Measurements from ENCODE around the gene CGREF1. TPM values are rescaled to one million over a fixed set of nuclear protein-coding genes. Genes with fewer than 3 reads are reported as not detected.

Gene CGREF1
- total RNA-seq, 2 experiments from 2014 or later, result not detected

- intact Hi-C loops (cut with micrococcal nuclease; ENCODE audit: unreplicated experiment), result no loop called here
- no peaks in the 10 kb centered on the region for H3K36me3 ChIP-seq (ENCODE audit: insufficient read depth, low read length)
- peak overlapping the region; percentile 54 for H3K4me3 ChIP-seq (ENCODE audit: low read depth, low read length, poor library complexity, severe bottlenecking)
- H4K20me1 ChIP-seq (ENCODE audit: insufficient read depth, low read length), result no peaks in the 10 kb centered on the region
- TF ChIP-seq EZH2phosphoT487 (IDR thresholded peaks at IDR 0.05; ENCODE audit: borderline replicate concordance, low read depth, low read length), result no peak
- no peak overlapping the region for H3K27ac ChIP-seq (ENCODE audit: low read depth, low read length, poor library complexity, severe bottlenecking)
- no peaks in the 10 kb centered on the region for H3K9me2 ChIP-seq (ENCODE audit: insufficient read depth, low read length)
- ChIA-PET POLR2A (interaction anchor here (0.6 to 2.0 kb wide), 8 partner anchors 9 to 152 kb away, joined by 3 to 8 read pairs (median 4); partner anchors contain the start of genes KHK and OST4), CTCF (ENCODE audit: unreplicated experiment) (interaction anchor here (0.6 to 1.3 kb wide), 4 partner anchors 9 to 45 kb away, joined by 4 to 6 read pairs (median 5); partner anchors contain the start of genes AGBL5 and KHK)
- no peaks in the 10 kb centered on the region for H3K9me3 ChIP-seq (ENCODE audit: low read length)
- peaks cover 14% of the 10 kb centered on the region for H3K4me1 ChIP-seq (ENCODE audit: insufficient read depth, low read length, poor library complexity, severe bottlenecking)
- peak overlapping the region; percentile 78 for H3K4me2 ChIP-seq (ENCODE audit: low read length)
- H3K79me2 ChIP-seq (ENCODE audit: insufficient read depth, low read depth, low read length), result no peaks in the 10 kb centered on the region
- peak; percentile 75 for DNase-seq (ENCODE audit: low spot score)
- H2AFZ ChIP-seq (ENCODE audit: low read length), result peak overlapping the region; percentile 93
- no TSS peak for BruUV-seq (replicated peaks)
Observed at GRCh38 chr2:27095745-27096651, 22.9 kb downstream of the CGREF1 start.

GRCh38 chr2:27095427-27095744 is 23.5 kb downstream of the CGREF1 start:
- DNase-seq (ENCODE audit: low spot score), result no peak
- Histone ChIP-seq H2AFZ (ENCODE audit: low read length) (no peak overlapping the region), H3K4me2 (ENCODE audit: low read length) (no peak overlapping the region), H3K9me2 (ENCODE audit: insufficient read depth, low read length) (no peaks in the 10 kb centered on the region), H3K36me3 (ENCODE audit: insufficient read depth, low read length) (no peaks in the 10 kb centered on the region), H4K20me1 (ENCODE audit: insufficient read depth, low read length) (no peaks in the 10 kb centered on the region), H3K27ac (ENCODE audit: low read depth, low read length, poor library complexity, severe bottlenecking) (no peak overlapping the region), H3K4me3 (ENCODE audit: low read depth, low read length, poor library complexity, severe bottlenecking) (no peak overlapping the region), H3K9me3 (ENCODE audit: low read length) (no peaks in the 10 kb centered on the region), H3K4me1 (ENCODE audit: insufficient read depth, low read length, poor library complexity, severe bottlenecking) (peaks cover 14% of the 10 kb centered on the region), H3K79me2 (ENCODE audit: insufficient read depth, low read depth, low read length) (no peaks in the 10 kb centered on the region)
- intact Hi-C loops (cut with micrococcal nuclease; ENCODE audit: unreplicated experiment), result no loop called here
- POLR2A ChIA-PET, result interaction anchor here (0.6 to 2.0 kb wide), 4 partner anchors 8 to 152 kb away, joined by 3 to 8 read pairs (median 4); partner anchors contain the start of gene KHK
- BruUV-seq (replicated peaks), result no TSS peak
- TF ChIP-seq CTCF (conservative IDR thresholded peaks at IDR 0.05; ENCODE audit: low read length) (no peak), EZH2phosphoT487 (IDR thresholded peaks at IDR 0.05; ENCODE audit: borderline replicate concordance, low read depth, low read length) (no peak)
- CTCF ChIA-PET (ENCODE audit: unreplicated experiment), result interaction anchor here (1.2 to 1.3 kb wide), 2 partner anchors 8 to 38 kb away, joined by 5 read pairs; partner anchors contain the start of gene KHK

GRCh38 chr2:27094353-27094984 is 24.5 kb downstream of the CGREF1 start:
- intact Hi-C loops (cut with micrococcal nuclease; ENCODE audit: unreplicated experiment), result no loop called here
- DNase-seq (ENCODE audit: low spot score), result no peak
- H3K79me2 ChIP-seq (ENCODE audit: insufficient read depth, low read depth, low read length), result no peaks in the 10 kb centered on the region
- no peak overlapping the region for H3K4me2 ChIP-seq (ENCODE audit: low read length)
- H3K9me2 ChIP-seq (ENCODE audit: insufficient read depth, low read length), result no peaks in the 10 kb centered on the region
- H2AFZ ChIP-seq (ENCODE audit: low read length), result no peak overlapping the region
- ChIA-PET CTCF (ENCODE audit: unreplicated experiment) (interaction anchor here (0.5 kb wide), 1 partner anchor 185 kb away, joined by 17 read pairs; no protein-coding TSS in a partner anchor), POLR2A (no interaction called here)
- no peaks in the 10 kb centered on the region for H3K9me3 ChIP-seq (ENCODE audit: low read length)
- H3K4me1 ChIP-seq (ENCODE audit: insufficient read depth, low read length, poor library complexity, severe bottlenecking), result peaks cover 14% of the 10 kb centered on the region
- no peak overlapping the region for H3K27ac ChIP-seq (ENCODE audit: low read depth, low read length, poor library complexity, severe bottlenecking)
- no peak overlapping the region for H3K4me3 ChIP-seq (ENCODE audit: low read depth, low read length, poor library complexity, severe bottlenecking)
- no peaks in the 10 kb centered on the region for H3K36me3 ChIP-seq (ENCODE audit: insufficient read depth, low read length)
- TF ChIP-seq EZH2phosphoT487 (IDR thresholded peaks at IDR 0.05; ENCODE audit: borderline replicate concordance, low read depth, low read length), result no peak
- no peak for TF ChIP-seq CTCF (conservative IDR thresholded peaks at IDR 0.05; ENCODE audit: low read length)
- no TSS peak for BruUV-seq (replicated peaks)
- no peaks in the 10 kb centered on the region for H4K20me1 ChIP-seq (ENCODE audit: insufficient read depth, low read length)
